Pancreas (tissue), 10 donors: ENCODE results near the gene GHRHR. TPM values are rescaled to one million over a fixed set of nuclear protein-coding genes. Genes with fewer than 3 reads are reported as not detected.

Experiments used
- ATAC-seq, 4 donors: fragments of 200-7000 bp; cut with Tn5 transposase; one replicate each; pipeline versions ENCODE4 v1.8.0 to v1.9.1; 2020; ENCODE audit warnings: mild to moderate bottlenecking in 4 of 4, moderate library complexity in 4 of 4
- DNase-seq, 6 donors: peaks; one replicate each; pipeline ENCODE4 v3.0.0-alpha.2; 2020
- FAIRE-seq: peaks from 2 replicates; lab custom pipeline; 2012; peaks lifted over from hg19 to GRCh38; lab: Jason Lieb, UNC
- H3K27ac ChIP-seq, 4 donors: fragments of 200-600 bp; sonication (generic); 1 replicate in 3 of 4; 2 replicates in 1 of 4; pipeline versions ENCODE4 v1.5.0 to v1.8.0; 2020
- H3K27me3 ChIP-seq, 4 donors: fragments of 200-600 bp; one replicate each; pipeline ENCODE4 v1.8.0; 2021
- H3K36me3 ChIP-seq, 3 donors: fragments of 200-600 bp; sonication (generic) in 1 of 3; one replicate each; pipeline versions ENCODE4 v1.5.0 to v1.8.0; 2020 to 2021
- H3K4me1 ChIP-seq, 3 donors: fragments of 200-600 bp; one replicate each; pipeline ENCODE4 v1.8.0; 2021
- H3K4me3 ChIP-seq, 4 donors: fragments of 200-600 bp; sonication (generic) in 2 of 4; one replicate each; pipeline versions ENCODE4 v1.5.0 to v1.8.0; 2020 to 2021
- H3K9me3 ChIP-seq, 4 donors: fragments of 200-600 bp; one replicate each; pipeline ENCODE4 v1.8.0; 2021
- WGBS, 2 donors: extraction: QIAGEN DNeasy Blood & Tissue Kit; methylation state at CpG; one replicate each; pipeline ENCODE4 v1.1.7; 2013; 5-methylcytosine and 5-hydroxymethylcytosine counted together
- intact Hi-C, 3 donors: fragments of 100-400 bp; cut with DNase I; formaldehyde crosslinking; loops; one replicate each; pipeline versions ENCODE4 v1.11.1 to v1.14.2; 2022
- polyA plus RNA-seq, 2 donors: library from polyadenylated mRNA; stranded (reverse); fragments of 200-250 nt; gene quantifications; one replicate each; pipeline ENCODE4 v1.2.3, GENCODE V29; 2013
- total RNA-seq, 6 donors: library from RNA; stranded (reverse); fragmentation: NEBNext Ultra II Directional in 4 of 6; extraction: Animal tissue kit (Norgen Biotek cat#: 25700) in 4 of 6; gene quantifications; one replicate each; pipeline versions ENCODE4 v1.2.1 to v1.2.4, GENCODE V29; 2021 to 2023
- TF ChIP-seq, protein P1 (sequence below), 4 donors: fragments of 200-600 bp; sonication (generic) in 3 of 4; IDR thresholded peaks; one replicate each; pipeline versions ENCODE4 v1.5.0 to v1.8.0; 2021; ENCODE audit warnings: antibody characterized with exemption in 4 of 4
- donor health status: healthy with polysubstance abuse.
- donor health status: DM: no; HTN: no; CAD: no; lungs with moderate emphysema.
- donor health status: DM: no; HTN: no; CAD: no.
- donor health status: control.
- donor health status: control.
- donor health status: Bipolar disorder and iron deficiency.
- donor health status: DM: yes; HTN: yes; CAD: no.
- donor health status: DM: no; HTN: no; CAD: no.
- donor health status: DM: no; HTN: no; CAD: no.
- donor health status: DM: yes; HTN: yes; CAD: no.

The GHRHR gene
- total and polyA plus RNA-seq, 8 donors = 0.34 to 0.55 (median 0.47) TPM; not detected in 5

DNA sequence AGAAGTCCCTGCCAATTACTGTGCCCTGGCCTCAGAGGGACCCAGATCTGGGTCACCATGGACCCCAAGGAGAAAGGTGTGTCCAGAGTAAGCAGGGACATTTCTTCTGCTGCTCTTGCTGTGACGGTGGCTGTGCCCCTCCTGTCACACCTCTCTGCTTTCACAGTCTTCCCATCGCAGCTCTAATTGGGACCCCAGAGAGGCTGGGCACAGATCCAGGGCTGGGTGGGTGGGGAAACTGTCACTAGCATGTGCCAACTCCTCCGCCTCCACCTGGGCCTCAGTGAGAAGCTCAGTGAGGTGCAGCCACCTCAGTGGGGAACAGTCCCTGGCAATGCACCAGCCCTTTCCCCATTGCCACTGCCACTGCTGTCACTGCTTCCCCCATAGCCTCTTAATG, 51.1 kb downstream of the GHRHR start:
- no peak overlapping the region for H3K27ac ChIP-seq
- intact Hi-C loops = no loop called here
- H3K4me1 ChIP-seq = no peaks in the 10 kb centered on the region
- no peaks in the 10 kb centered on the region for H3K36me3 ChIP-seq
- no peak for DNase-seq
- 63 to 82% methylated on average over 3 of the region's 3 CpGs for WGBS, 2 donors
- no peak overlapping the region for H3K4me3 ChIP-seq
- TF ChIP-seq, protein P1, sequence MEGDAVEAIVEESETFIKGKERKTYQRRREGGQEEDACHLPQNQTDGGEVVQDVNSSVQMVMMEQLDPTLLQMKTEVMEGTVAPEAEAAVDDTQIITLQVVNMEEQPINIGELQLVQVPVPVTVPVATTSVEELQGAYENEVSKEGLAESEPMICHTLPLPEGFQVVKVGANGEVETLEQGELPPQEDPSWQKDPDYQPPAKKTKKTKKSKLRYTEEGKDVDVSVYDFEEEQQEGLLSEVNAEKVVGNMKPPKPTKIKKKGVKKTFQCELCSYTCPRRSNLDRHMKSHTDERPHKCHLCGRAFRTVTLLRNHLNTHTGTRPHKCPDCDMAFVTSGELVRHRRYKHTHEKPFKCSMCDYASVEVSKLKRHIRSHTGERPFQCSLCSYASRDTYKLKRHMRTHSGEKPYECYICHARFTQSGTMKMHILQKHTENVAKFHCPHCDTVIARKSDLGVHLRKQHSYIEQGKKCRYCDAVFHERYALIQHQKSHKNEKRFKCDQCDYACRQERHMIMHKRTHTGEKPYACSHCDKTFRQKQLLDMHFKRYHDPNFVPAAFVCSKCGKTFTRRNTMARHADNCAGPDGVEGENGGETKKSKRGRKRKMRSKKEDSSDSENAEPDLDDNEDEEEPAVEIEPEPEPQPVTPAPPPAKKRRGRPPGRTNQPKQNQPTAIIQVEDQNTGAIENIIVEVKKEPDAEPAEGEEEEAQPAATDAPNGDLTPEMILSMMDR (IDR thresholded peaks at IDR 0.05) = no peak
- H3K27me3 ChIP-seq = no peaks in the 10 kb centered on the region
- no peaks in the 10 kb centered on the region for H3K9me3 ChIP-seq
- no peak for ATAC-seq
- FAIRE-seq = no peak

GRCh38 chr7:31017032-31017675, 53.4 kb downstream of the GHRHR start:
- no peaks in the 10 kb centered on the region for H3K27me3 ChIP-seq
- ATAC-seq = no peak
- no peak overlapping the region for H3K27ac ChIP-seq
- H3K9me3 ChIP-seq = no peaks in the 10 kb centered on the region
- H3K4me3 ChIP-seq = no peak overlapping the region
- no peak for DNase-seq
- TF ChIP-seq, protein P1 (IDR thresholded peaks at IDR 0.05) = no peak
- no peak for FAIRE-seq
- H3K36me3 ChIP-seq = no peaks in the 10 kb centered on the region
- 76 to 80% methylated on average over 7 of the region's 7 CpGs for WGBS, 2 donors
- H3K4me1 ChIP-seq = no peaks in the 10 kb centered on the region
- intact Hi-C loops = no loop called here

GRCh38 chr7:31017721-31018120, 54.0 kb downstream of the GHRHR start:
- TF ChIP-seq, protein P1 (IDR thresholded peaks at IDR 0.05) = no peak
- no peaks in the 10 kb centered on the region for H3K4me1 ChIP-seq
- intact Hi-C loops = no loop called here
- no peak for ATAC-seq
- DNase-seq = no peak
- no peaks in the 10 kb centered on the region for H3K36me3 ChIP-seq
- WGBS, 2 donors = 84 to 89% methylated on average over 5 of the region's 5 CpGs
- no peak overlapping the region for H3K4me3 ChIP-seq
- H3K27ac ChIP-seq = no peak overlapping the region
- H3K27me3 ChIP-seq = no peaks in the 10 kb centered on the region
- no peaks in the 10 kb centered on the region for H3K9me3 ChIP-seq
- FAIRE-seq = no peak

DNA sequence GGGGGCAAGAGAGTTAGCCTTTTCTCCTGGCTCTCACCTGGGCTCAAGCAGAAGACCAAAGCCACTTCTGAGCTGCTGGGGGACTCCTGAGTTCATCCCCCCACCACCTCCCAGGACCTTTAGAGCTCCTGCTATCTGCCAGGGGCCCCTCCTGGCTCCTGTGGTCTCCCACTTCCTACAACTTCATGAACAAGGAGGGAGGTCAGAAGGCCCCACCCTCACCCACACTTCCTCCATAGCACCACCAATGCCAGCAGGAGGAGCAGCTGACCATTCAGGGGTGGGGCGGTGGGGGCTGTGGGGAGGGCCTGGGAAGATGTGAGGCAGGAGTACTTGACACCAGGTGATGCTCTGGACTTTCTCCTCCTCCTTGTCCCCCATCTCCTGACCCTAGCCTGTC, 55.8 kb downstream of the GHRHR start:
- ATAC-seq (no peak), DNase-seq (no peak), FAIRE-seq (no peak)
- H3K4me3 ChIP-seq = no peak overlapping the region
- intact Hi-C loops = no loop called here
- TF ChIP-seq, protein P1 (IDR thresholded peaks at IDR 0.05) = no peak
- no peaks in the 10 kb centered on the region for H3K36me3 ChIP-seq
- no peaks in the 10 kb centered on the region for H3K27me3 ChIP-seq
- no peak overlapping the region for H3K27ac ChIP-seq
- WGBS, 2 donors = 67 to 78% methylated on average over 1 of the region's 1 CpG
- no peaks in the 10 kb centered on the region for H3K4me1 ChIP-seq
- no peaks in the 10 kb centered on the region for H3K9me3 ChIP-seq

GRCh38 chr7:31020161-31020560, 56.4 kb downstream of the GHRHR start:
- ATAC-seq (no peak), FAIRE-seq (no peak), DNase-seq (no peak)
- Histone ChIP-seq H3K27me3 (no peaks in the 10 kb centered on the region), H3K27ac (no peak overlapping the region), H3K36me3 (no peaks in the 10 kb centered on the region), H3K4me1 (no peaks in the 10 kb centered on the region), H3K9me3 (no peaks in the 10 kb centered on the region), H3K4me3 (no peak overlapping the region)
- intact Hi-C loops = no loop called here
- 63 to 81% methylated on average over 3 of the region's 3 CpGs for WGBS, 2 donors
- TF ChIP-seq, protein P1 (IDR thresholded peaks at IDR 0.05) = no peak
